ENCODE data around the gene DLK2. TPM values are rescaled to one million over a fixed set of nuclear protein-coding genes. Genes with fewer than 3 reads are reported as not detected.
"Not testable (repeated sequence)": the region's sequence is repeated elsewhere in the genome, so short reads cannot be mapped to it uniquely, and the experiment has no call there.

The DLK2 gene
- total RNA-seq, 2 donors from 2014 or later, result not detected

- DNase-seq, result no peak
- Mint-ChIP-seq H3K27me3 (ENCODE audit: insufficient read depth) (no peaks in the 10 kb centered on the region), H3K9me3 (no peaks in the 10 kb centered on the region), H3K4me3 (no peak overlapping the region), H3K4me1 (peaks cover 4% of the 10 kb centered on the region), H3K36me3 (ENCODE audit: low read depth) (peaks cover 60% of the 10 kb centered on the region), H3K27ac (no peak overlapping the region)
- Histone ChIP-seq H3K4me3 (ENCODE audit: low read length) (no peak overlapping the region), H3K27ac (ENCODE audit: low read depth, low read length) (no peak overlapping the region), H3K4me1 (ENCODE audit: control insufficient read depth, insufficient read depth, low read length) (no peaks in the 10 kb centered on the region), H3K27me3 (ENCODE audit: control insufficient read depth, insufficient read depth, low read length, poor library complexity, severe bottlenecking) (no peaks in the 10 kb centered on the region), H3K9me3 (ENCODE audit: control insufficient read depth, low read length) (no peaks in the 10 kb centered on the region), H3K9ac (ENCODE audit: extremely low read depth, low read length, poor library complexity, severe bottlenecking) (no peak overlapping the region), H3K36me3 (ENCODE audit: control insufficient read depth, insufficient read depth, low read length) (peaks cover 53% of the 10 kb centered on the region)
- WGBS, 2 experiments (ENCODE audit: insufficient coverage in 1 of 2, insufficient read length in 1 of 2), result 93 to 100% methylated on average over 3 of the region's 3 CpGs
- TF ChIP-seq, protein P1, sequence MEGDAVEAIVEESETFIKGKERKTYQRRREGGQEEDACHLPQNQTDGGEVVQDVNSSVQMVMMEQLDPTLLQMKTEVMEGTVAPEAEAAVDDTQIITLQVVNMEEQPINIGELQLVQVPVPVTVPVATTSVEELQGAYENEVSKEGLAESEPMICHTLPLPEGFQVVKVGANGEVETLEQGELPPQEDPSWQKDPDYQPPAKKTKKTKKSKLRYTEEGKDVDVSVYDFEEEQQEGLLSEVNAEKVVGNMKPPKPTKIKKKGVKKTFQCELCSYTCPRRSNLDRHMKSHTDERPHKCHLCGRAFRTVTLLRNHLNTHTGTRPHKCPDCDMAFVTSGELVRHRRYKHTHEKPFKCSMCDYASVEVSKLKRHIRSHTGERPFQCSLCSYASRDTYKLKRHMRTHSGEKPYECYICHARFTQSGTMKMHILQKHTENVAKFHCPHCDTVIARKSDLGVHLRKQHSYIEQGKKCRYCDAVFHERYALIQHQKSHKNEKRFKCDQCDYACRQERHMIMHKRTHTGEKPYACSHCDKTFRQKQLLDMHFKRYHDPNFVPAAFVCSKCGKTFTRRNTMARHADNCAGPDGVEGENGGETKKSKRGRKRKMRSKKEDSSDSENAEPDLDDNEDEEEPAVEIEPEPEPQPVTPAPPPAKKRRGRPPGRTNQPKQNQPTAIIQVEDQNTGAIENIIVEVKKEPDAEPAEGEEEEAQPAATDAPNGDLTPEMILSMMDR (conservative IDR thresholded peaks at IDR 0.05), result no peak
Observed at GRCh38 chr6:43500921-43501320, 45.6 kb upstream of the DLK2 start.

- Histone ChIP-seq H3K9ac (ENCODE audit: extremely low read depth, low read length, poor library complexity, severe bottlenecking) (no peak overlapping the region), H3K27ac (ENCODE audit: low read depth, low read length) (no peak overlapping the region), H3K4me1 (ENCODE audit: control insufficient read depth, insufficient read depth, low read length) (no peaks in the 10 kb centered on the region), H3K4me3 (ENCODE audit: low read length) (no peak overlapping the region), H3K9me3 (ENCODE audit: control insufficient read depth, low read length) (no peaks in the 10 kb centered on the region), H3K36me3 (ENCODE audit: control insufficient read depth, insufficient read depth, low read length) (peaks cover 53% of the 10 kb centered on the region), H3K27me3 (ENCODE audit: control insufficient read depth, insufficient read depth, low read length, poor library complexity, severe bottlenecking) (no peaks in the 10 kb centered on the region)
- no peak overlapping the region for H3K4me3 Mint-ChIP-seq
- H3K9me3 Mint-ChIP-seq, result no peaks in the 10 kb centered on the region
- TF ChIP-seq, protein P1 (conservative IDR thresholded peaks at IDR 0.05), result no peak
- no peak for DNase-seq
- H3K4me1 Mint-ChIP-seq, result peaks cover 13% of the 10 kb centered on the region
- WGBS, 2 experiments (ENCODE audit: insufficient coverage in 1 of 2, insufficient read length in 1 of 2), result 93 to 99% methylated on average over 11 to 12 of the region's 12 CpGs
- peaks cover 56% of the 10 kb centered on the region for H3K36me3 Mint-ChIP-seq (ENCODE audit: low read depth)
- no peaks in the 10 kb centered on the region for H3K27me3 Mint-ChIP-seq (ENCODE audit: insufficient read depth)
- no peak overlapping the region for H3K27ac Mint-ChIP-seq
Observed at GRCh38 chr6:43499028-43499815, 43.9 kb upstream of the DLK2 start.

DNA sequence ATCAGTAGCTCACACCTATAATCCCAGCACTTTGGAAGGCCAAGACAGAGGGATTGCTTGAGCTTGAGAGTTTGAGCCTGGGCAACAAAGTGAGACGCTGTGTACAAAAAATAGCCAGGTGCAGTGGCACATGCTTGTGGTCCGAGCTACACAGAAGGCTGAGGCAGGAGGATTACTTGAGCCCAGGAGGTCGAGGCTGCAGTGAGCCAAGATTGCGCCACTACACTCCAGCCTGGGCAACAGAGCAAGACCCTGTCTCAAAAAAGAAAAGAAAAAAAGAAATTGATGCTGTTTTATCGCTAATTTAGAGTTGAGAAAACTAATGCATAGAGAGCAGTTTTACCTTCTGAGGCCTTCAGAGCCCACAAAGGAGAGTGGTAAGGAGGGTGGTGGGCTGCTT is 42.9 kb upstream of the DLK2 start:
- not testable (repeated sequence) for H3K27ac ChIP-seq (ENCODE audit: low read depth, low read length); DNase-seq; H3K4me3 ChIP-seq (ENCODE audit: low read length); H3K4me1 ChIP-seq (ENCODE audit: control insufficient read depth, insufficient read depth, low read length); H3K4me3 Mint-ChIP-seq; H3K27me3 Mint-ChIP-seq (ENCODE audit: insufficient read depth); H3K27me3 ChIP-seq (ENCODE audit: control insufficient read depth, insufficient read depth, low read length, poor library complexity, severe bottlenecking); H3K27ac Mint-ChIP-seq; H3K9ac ChIP-seq (ENCODE audit: extremely low read depth, low read length, poor library complexity, severe bottlenecking); H3K9me3 Mint-ChIP-seq; H3K9me3 ChIP-seq (ENCODE audit: control insufficient read depth, low read length)
- H3K36me3 Mint-ChIP-seq (ENCODE audit: low read depth), result peaks cover 49% of the 10 kb centered on the region
- WGBS, 2 experiments (ENCODE audit: insufficient coverage in 1 of 2, insufficient read length in 1 of 2), result 93 to 100% methylated on average over 5 of the region's 5 CpGs
- peaks cover 47% of the 10 kb centered on the region for H3K36me3 ChIP-seq (ENCODE audit: control insufficient read depth, insufficient read depth, low read length)
- H3K4me1 Mint-ChIP-seq, result peaks cover 13% of the 10 kb centered on the region
